ENCODE measurements around the gene KCNH5.
"Not testable (repeated sequence)": the region's sequence is repeated elsewhere in the genome, so short reads cannot be mapped to it uniquely, and the experiment has no call there.

DNA sequence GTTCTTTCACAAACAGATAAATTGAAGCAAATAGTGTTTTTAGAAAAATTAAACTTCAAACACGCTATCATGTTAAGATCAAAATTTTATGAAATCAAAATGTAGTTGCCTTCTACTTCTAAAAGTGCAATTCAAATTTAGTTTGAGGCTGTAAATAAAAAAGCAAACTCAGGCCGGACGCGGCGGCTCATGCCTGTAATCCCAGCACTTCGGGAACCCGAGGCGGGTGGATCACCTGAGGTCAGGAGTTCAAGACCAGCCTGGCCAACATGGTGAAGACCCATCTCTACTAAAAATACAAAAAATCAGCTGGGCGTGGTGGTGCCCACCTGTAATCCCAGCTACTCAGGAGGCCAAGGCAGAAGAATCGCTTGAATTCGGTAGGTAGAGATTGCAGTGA lies 298.4 kb downstream of the KCNH5 start:
- TF ChIP-seq EZH2 (optimal IDR thresholded peaks at IDR 0.05; ENCODE audit: low read depth, low read length) = not testable (repeated sequence)
- TF ChIP-seq, protein P1, sequence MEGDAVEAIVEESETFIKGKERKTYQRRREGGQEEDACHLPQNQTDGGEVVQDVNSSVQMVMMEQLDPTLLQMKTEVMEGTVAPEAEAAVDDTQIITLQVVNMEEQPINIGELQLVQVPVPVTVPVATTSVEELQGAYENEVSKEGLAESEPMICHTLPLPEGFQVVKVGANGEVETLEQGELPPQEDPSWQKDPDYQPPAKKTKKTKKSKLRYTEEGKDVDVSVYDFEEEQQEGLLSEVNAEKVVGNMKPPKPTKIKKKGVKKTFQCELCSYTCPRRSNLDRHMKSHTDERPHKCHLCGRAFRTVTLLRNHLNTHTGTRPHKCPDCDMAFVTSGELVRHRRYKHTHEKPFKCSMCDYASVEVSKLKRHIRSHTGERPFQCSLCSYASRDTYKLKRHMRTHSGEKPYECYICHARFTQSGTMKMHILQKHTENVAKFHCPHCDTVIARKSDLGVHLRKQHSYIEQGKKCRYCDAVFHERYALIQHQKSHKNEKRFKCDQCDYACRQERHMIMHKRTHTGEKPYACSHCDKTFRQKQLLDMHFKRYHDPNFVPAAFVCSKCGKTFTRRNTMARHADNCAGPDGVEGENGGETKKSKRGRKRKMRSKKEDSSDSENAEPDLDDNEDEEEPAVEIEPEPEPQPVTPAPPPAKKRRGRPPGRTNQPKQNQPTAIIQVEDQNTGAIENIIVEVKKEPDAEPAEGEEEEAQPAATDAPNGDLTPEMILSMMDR (IDR thresholded peaks at IDR 0.05; ENCODE audit: low read length) = not testable (repeated sequence)

All from MM.1S (cell line).